Myocyte (in vitro differentiated cells): ENCODE measurements around the gene PARP9. TPM values are rescaled to one million over a fixed set of nuclear protein-coding genes. Genes with fewer than 3 reads are reported as not detected.

Experiments
- DNase-seq: peaks from one replicate; pipeline ENCODE4 v3.0.0-alpha.2; 2012; ENCODE audit warnings: low read depth
- polyA plus RNA-seq: library from polyadenylated mRNA; unstranded; fragments of >200 nt; gene quantifications from one replicate; pipeline ENCODE4 v1.2.1, GENCODE V29; 2012; ENCODE audit warnings: missing spikeins
- total RNA-seq: library from RNA; depleted of rRNA; stranded (reverse); fragments of >200 nt; gene quantifications from 2 replicates; pipeline ENCODE4 v1.2.3, GENCODE V29; 2014

PARP9 gene
- 20.3 and 28.6 TPM in 2 replicates for total RNA-seq
- polyA plus RNA-seq: 9.3 TPM

GRCh38 chr3:122564155-122564912 is at the start of gene PARP9, which contains the start of gene DTX3L:
Gene PARP9 (minus strand): TSS chr3:122564300. CDS start chr3:122559620, 4,680 bp downstream.
Gene DTX3L (plus strand): TSS chr3:122564338. CDS start chr3:122564427, 89 bp downstream.
- DNase-seq: peak; percentile 82

GRCh38 chr3:122612696-122613095 is 48.6 kb upstream of the PARP9 start:
- DNase-seq: no peak

GRCh38 chr3:122609798-122610559 is 45.9 kb upstream of the PARP9 start:
- peak; percentile 63 for DNase-seq

- DNase-seq: no peak
Measured at GRCh38 chr3:122608916-122609315, 44.8 kb upstream of the PARP9 start.

- DNase-seq: no peak
Measured at GRCh38 chr3:122606330-122606729, 42.2 kb upstream of the PARP9 start.

GRCh38 chr3:122603056-122603455 is 39.0 kb upstream of the PARP9 start:
- DNase-seq: no peak

GRCh38 chr3:122602011-122602710 is 38.1 kb upstream of the PARP9 start:
- no peak for DNase-seq

GRCh38 chr3:122598556-122598955 is 34.5 kb upstream of the PARP9 start:
- DNase-seq: no peak

GRCh38 chr3:122598151-122598550 is 34.1 kb upstream of the PARP9 start:
- no peak for DNase-seq

GRCh38 chr3:122594025-122594424 is 29.9 kb upstream of the PARP9 start:
- no peak for DNase-seq

GRCh38 chr3:122590610-122591009 is 26.5 kb upstream of the PARP9 start:
- DNase-seq: no peak

GRCh38 chr3:122589297-122589696 is 25.2 kb upstream of the PARP9 start:
- no peak for DNase-seq

- no peak for DNase-seq
Measured at GRCh38 chr3:122587572-122587971, 23.5 kb upstream of the PARP9 start.

GRCh38 chr3:122586773-122587485 is 22.8 kb upstream of the PARP9 start:
- DNase-seq: no peak

GRCh38 chr3:122586098-122586497 is 22.0 kb upstream of the PARP9 start:
- DNase-seq: no peak

GRCh38 chr3:122582390-122582789 is 18.3 kb upstream of the PARP9 start:
- no peak for DNase-seq

GRCh38 chr3:122581622-122582021 is 17.5 kb upstream of the PARP9 start:
- no peak for DNase-seq

- no peak for DNase-seq
Measured at GRCh38 chr3:122580470-122580869, 16.4 kb upstream of the PARP9 start.

GRCh38 chr3:122578069-122578740 is 14.1 kb upstream of the PARP9 start:
- peak; percentile 24 for DNase-seq

GRCh38 chr3:122577409-122578031 is 13.4 kb upstream of the PARP9 start, which contains the start of gene PARP15:
Gene PARP15 (plus strand): TSS chr3:122577650. CDS start chr3:122577668, 18 bp downstream.
- DNase-seq: no peak
